DND-41 (cell line): ENCODE data around the gene NEURL1.

Experiments
- CTCF ChIP-seq: IDR thresholded peaks from 2 replicates; pipeline ENCODE4 v1.5.1; 2012; ENCODE audit warnings: borderline replicate concordance, low read length, moderate library complexity, mild to moderate bottlenecking; ENCODE audit not compliant: poor library complexity, severe bottlenecking; ENCODE audit errors: extremely low read depth
- EZH2 ChIP-seq: IDR thresholded peaks from 3 replicates; pipeline ENCODE4 v1.6.1; 2012; ENCODE audit warnings: borderline replicate concordance, low read depth, mild to moderate bottlenecking, moderate library complexity, low read length, inconsistent platforms; ENCODE audit not compliant: severe bottlenecking

GRCh38 chr10:103627893-103628292, 134.4 kb downstream of the NEURL1 start:
- TF ChIP-seq CTCF (no peak), EZH2 (no peak)
